GM12801 (cell line): ENCODE measurements around the gene FBN2.

Experiments
- CTCF ChIP-seq: IDR thresholded peaks from one replicate; pipeline ENCODE4 v1.5.1; 2011; ENCODE audit warnings: control low read depth; ENCODE audit not compliant: insufficient read length; ENCODE audit errors: extremely low read depth

Gene FBN2

GRCh38 chr5:128303593-128303992, 234.5 kb downstream of the FBN2 start:
- no peak for TF ChIP-seq CTCF

DNA sequence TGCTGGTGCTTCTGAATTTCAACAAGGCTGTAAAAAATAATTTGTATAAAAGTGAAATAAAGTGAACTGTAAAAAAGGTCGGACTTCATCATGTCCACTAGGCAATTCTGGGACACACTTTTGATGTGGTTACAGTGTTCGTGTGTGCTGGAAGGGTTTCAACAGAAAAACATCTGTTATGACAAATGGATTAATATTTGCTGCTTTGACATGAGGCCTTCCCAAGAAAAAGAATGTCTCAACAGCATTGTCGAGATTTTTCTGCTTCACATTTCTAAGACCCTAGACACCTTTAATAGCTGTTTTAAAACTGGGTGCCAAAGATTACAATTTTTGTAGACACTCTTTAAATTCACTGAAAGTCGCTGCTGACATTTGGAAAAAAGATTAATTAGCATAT, 237.9 kb downstream of the FBN2 start:
- no peak for TF ChIP-seq CTCF

- TF ChIP-seq CTCF, result no peak
These were observed 247.7 kb downstream of the FBN2 start for GRCh38 chr5:128290152-128290858.

- no peak for TF ChIP-seq CTCF
These were observed 250.3 kb downstream of the FBN2 start for GRCh38 chr5:128287740-128288139.

GRCh38 chr5:128284236-128284635, 253.8 kb downstream of the FBN2 start:
- TF ChIP-seq CTCF, result no peak

DNA sequence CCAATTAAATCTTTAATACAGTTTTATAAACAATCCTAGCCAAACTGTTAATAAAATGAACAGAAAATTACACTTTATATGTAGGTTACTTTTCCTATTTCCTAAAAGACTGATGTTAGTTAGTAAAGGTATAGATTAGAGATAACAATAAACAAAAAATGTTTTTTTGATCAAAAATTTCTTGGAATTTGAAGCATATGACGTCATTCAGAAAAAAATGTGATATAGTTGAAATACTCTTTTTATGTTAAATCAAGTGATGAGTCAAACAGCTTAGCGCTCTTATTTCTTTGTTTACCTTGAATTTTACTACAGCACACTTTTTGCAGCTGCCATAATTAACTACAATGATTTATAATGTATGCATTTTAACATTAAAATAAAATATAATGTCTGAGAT, 258.7 kb downstream of the FBN2 start:
- no peak for TF ChIP-seq CTCF

GRCh38 chr5:128276537-128277216, 261.4 kb downstream of the FBN2 start:
- no peak for TF ChIP-seq CTCF
